AG10803 (cell line): Measurements from ENCODE around the gene PRRT1B.

ENCODE experiments used
- DNase-seq: peaks from one replicate; pipeline ENCODE4 v3.0.0; 2010; ENCODE audit warnings: low read depth
- H3K4me3 ChIP-seq: 2 replicates; pipeline ENCODE4 v1.5.1; 2011; ENCODE audit warnings: mild to moderate bottlenecking, low read length, control low read depth
- CTCF ChIP-seq: conservative IDR thresholded peaks from 2 replicates; pipeline ENCODE4 v1.5.1; 2011; ENCODE audit warnings: mild to moderate bottlenecking, low read length, control low read depth, inconsistent platforms

The PRRT1B gene

DNA sequence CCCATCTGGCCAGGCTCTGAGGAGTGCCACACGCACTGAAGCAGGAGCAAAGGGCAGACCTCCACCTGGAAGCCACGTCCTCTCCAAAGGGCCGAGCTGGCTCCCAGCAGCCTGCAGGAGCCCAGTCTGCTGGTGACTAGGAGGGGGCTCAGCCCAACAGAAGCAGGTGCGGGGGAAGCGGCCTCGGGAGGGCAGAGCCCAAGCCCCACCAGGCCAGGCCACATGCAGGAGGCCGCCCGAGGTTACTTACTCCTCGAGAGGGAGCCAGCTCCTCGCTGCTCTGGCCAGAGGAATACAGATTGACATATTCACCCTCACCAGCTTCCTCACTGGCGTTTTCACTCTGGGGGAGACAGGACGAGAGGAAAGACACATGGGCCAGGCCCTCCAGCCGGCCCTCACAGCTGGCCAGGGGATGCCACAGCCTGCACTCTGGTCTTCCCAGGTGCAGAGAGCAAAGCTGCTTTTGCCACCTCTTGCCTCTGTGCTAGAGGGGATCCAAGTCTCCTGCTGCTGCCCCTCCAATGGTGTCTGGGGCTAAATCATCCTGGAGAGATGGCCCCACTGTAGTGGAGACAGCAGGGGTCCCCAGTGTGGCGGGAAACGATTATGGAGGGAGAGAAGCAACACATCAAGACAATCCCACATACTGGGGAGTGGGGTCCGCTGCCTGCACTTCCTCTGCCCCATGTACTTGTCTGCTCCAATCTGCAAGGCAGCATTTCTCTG is 58.6 kb downstream of the PRRT1B start:
- no peak for TF ChIP-seq CTCF
- no peak overlapping the region for H3K4me3 ChIP-seq
- no peak for DNase-seq

DNA sequence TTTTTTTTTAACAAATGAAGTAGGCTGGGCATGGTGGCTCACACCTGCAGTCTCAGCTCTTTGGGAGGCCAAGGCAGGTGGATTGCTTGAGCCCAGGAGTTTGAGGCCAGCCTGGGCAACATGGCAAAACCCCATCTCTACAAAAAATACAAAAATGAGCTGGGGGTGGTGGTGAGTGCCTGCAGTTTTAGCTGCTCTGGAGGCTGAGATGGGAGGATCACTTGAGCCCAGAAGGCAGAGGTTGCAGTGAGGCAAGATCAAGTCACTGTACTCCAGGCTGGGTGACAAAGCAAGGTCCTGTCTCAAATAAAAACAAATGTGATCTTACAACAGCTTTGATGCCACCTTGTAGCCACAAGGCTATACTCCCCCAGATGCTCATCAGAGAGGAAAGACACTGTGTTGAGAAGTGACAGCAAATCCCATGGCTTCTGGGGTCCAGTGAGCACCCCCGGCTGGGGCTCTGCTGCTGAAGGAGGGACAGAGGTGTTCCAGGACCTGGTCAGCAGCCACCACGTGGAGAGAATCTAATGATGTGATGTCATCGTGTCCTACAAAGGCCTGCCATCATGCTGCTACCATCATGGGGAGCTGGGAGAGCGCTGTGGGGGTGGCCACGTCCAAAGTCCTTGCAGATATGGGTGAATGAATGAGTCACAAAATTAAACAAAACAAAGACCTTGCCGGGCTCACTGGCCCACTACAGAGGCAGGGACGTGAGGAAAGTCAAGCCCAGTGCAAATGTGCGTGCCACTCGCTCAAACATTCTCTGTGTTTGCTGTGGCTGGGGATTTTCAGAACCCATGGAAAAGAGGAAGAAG is 60.7 kb downstream of the PRRT1B start:
- H3K4me3 ChIP-seq, result no peak overlapping the region
- TF ChIP-seq CTCF, result no peak
- no peak for DNase-seq

DNA sequence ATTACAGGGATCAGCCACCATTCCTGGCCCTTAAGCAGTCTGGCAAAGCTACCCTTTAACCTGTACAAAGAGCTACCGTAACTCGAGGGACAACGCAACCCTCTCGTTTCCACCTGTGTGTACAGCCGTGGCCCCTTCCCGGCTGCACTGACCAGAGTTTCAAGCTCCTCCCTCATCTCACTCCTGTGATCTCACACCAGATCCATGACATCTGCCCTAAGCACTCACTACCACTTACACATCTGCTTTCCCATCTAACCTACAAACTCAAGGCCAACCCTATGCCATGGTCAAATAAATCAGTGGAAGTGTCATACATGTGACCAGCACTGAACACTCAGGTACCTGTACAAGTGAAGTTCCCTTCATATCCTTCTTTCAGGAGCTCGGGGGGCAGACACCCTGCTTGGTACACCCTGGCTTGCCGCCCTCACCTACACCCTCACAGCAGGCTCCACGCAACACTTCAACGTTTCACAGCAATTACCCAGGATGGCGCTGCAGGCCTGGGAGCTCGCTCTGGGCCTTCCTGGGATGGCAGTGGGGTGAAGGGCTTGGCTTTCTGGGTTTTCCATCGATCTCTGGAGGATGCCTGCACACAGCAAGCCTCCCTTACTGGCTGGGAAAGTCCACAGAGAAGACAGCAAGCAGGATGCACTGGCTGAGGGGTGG is 61.7 kb downstream of the PRRT1B start:
- no peak for TF ChIP-seq CTCF

GRCh38 chr9:131607591-131607990 is 62.3 kb downstream of the PRRT1B start:
- H3K4me3 ChIP-seq, result no peak overlapping the region
- DNase-seq, result no peak
- no peak for TF ChIP-seq CTCF

More for the DNA sequence above, 61.7 kb downstream of the PRRT1B start:
- H3K4me3 ChIP-seq, result no peak overlapping the region
- DNase-seq, result no peak

- DNase-seq, result peak; percentile 87
- H3K4me3 ChIP-seq, result peak overlapping the region; percentile 43
- no peak for TF ChIP-seq CTCF
These were observed 63.2 kb downstream of the PRRT1B start for GRCh38 chr9:131608493-131609037.
